Keratinocyte (primary cell): Measurements from ENCODE around the gene SYDE1. TPM values are rescaled to one million over a fixed set of nuclear protein-coding genes. Genes with fewer than 3 reads are reported as not detected.

Experiments used
- DNase-seq: peaks from one replicate; pipeline ENCODE4 v3.0.0-alpha.2; 2011; ENCODE audit warnings: low read depth, missing footprints, low spot score
- FAIRE-seq: peaks from 2 replicates; lab custom pipeline; 2011; peaks lifted over from hg19 to GRCh38; lab: Jason Lieb, UNC
- H2AFZ ChIP-seq: 2 replicates; pipeline ENCODE4 v1.6.0; 2012; ENCODE audit warnings: low read length, control low read depth, inconsistent platforms; ENCODE audit not compliant: control insufficient read depth
- H3K27ac ChIP-seq: 2 replicates; pipeline ENCODE4 v1.5.1; 2011; ENCODE audit warnings: low read length; ENCODE audit not compliant: control insufficient read depth, insufficient read depth
- H3K27me3 ChIP-seq: 3 replicates; pipeline ENCODE4 v1.6.0; 2011; ENCODE audit warnings: low read length; ENCODE audit not compliant: control insufficient read depth, insufficient read depth; ENCODE audit errors: extremely low read depth
- H3K36me3 ChIP-seq, 2 experiments: 2 replicates in 1 of 2; 3 replicates in 1 of 2; pipeline ENCODE4 v1.5.1; 2011; ENCODE audit warnings: low read length in 2 of 2, mild to moderate bottlenecking in 1 of 2; ENCODE audit not compliant: control insufficient read depth in 2 of 2, insufficient read depth in 2 of 2; ENCODE audit errors: extremely low read depth in 1 of 2
- H3K4me1 ChIP-seq: 3 replicates; pipeline ENCODE4 v1.5.1; 2011; ENCODE audit warnings: low read length; ENCODE audit not compliant: control insufficient read depth, insufficient read depth; ENCODE audit errors: extremely low read depth
- H3K4me2 ChIP-seq: 3 replicates; pipeline ENCODE4 v1.6.0; 2011; ENCODE audit warnings: low read depth, low read length; ENCODE audit not compliant: control insufficient read depth, insufficient read depth; ENCODE audit errors: extremely low read depth
- H3K4me3 ChIP-seq, 3 experiments: fragments of 200-600 bp in 1 of 3; sonication (generic) in 1 of 3; 2 replicates in 2 of 3; 3 replicates in 1 of 3; pipeline ENCODE4 v1.5.1; 2011 to 2016; ENCODE audit warnings: low read length in 3 of 3, mild to moderate bottlenecking in 3 of 3, control low read depth in 2 of 3, inconsistent platforms in 1 of 3, low read depth in 1 of 3, mixed read lengths in 1 of 3, mixed run types in 1 of 3, moderate library complexity in 1 of 3; ENCODE audit not compliant: control insufficient read depth in 2 of 3, insufficient read depth in 2 of 3; ENCODE audit errors: extremely low read depth in 1 of 3
- H3K79me2 ChIP-seq: 2 replicates; pipeline ENCODE4 v1.6.0; 2012; ENCODE audit warnings: low read length; ENCODE audit not compliant: control insufficient read depth, insufficient read depth
- H3K9ac ChIP-seq: 3 replicates; pipeline ENCODE4 v1.6.0; 2011; ENCODE audit warnings: low read length; ENCODE audit not compliant: control insufficient read depth, insufficient read depth; ENCODE audit errors: extremely low read depth
- H3K9me1 ChIP-seq: 3 replicates; pipeline ENCODE4 v1.6.0; 2011; ENCODE audit warnings: low read length; ENCODE audit not compliant: control insufficient read depth, insufficient read depth; ENCODE audit errors: extremely low read depth
- H3K9me3 ChIP-seq: 2 replicates; pipeline ENCODE4 v1.5.1; 2012; ENCODE audit warnings: low read depth, low read length; ENCODE audit not compliant: control insufficient read depth
- H4K20me1 ChIP-seq: 3 replicates; pipeline ENCODE4 v1.6.0; 2011; ENCODE audit warnings: low read length; ENCODE audit not compliant: control insufficient read depth, insufficient read depth; ENCODE audit errors: extremely low read depth
- EZH2 ChIP-seq: IDR thresholded peaks from one replicate; pipeline ENCODE4 v1.6.1; 2012; ENCODE audit warnings: inconsistent platforms, mild to moderate bottlenecking, low read length, moderate library complexity
- dilution Hi-C: fragments of 300-500 bp; cut with MboI; formaldehyde crosslinking; loops from one replicate; pipeline ENCODE4 v1.7.0; 2020; ENCODE audit warnings: low sequenced_read_pairs; ENCODE audit not compliant: extremely low pct_ligation_motif_present
- polyA plus RNA-seq, 5 experiments: library from polyadenylated mRNA; depleted of rRNA in 3 of 5; stranded (reverse) in 3 of 5; stranded (forward) in 1 of 5; unstranded in 1 of 5; fragments of >200 nt; gene quantifications; 1 replicate in 1 of 5; 2 replicates in 3 of 5; 3 replicates in 1 of 5; pipeline versions ENCODE4 v1.2.1 to v1.2.3, GENCODE V29; 2011 to 2012; ENCODE audit warnings: missing spikeins in 2 of 5, low read depth in 1 of 5, low replicate concordance in 1 of 5
- TF ChIP-seq, protein P1 (sequence below), 3 experiments: IDR thresholded peaks in 1 of 3; conservative IDR thresholded peaks in 1 of 3; optimal IDR thresholded peaks in 1 of 3; 2 replicates in 2 of 3; 3 replicates in 1 of 3; pipeline versions ENCODE3 to v1.5.1; 2011; ENCODE audit warnings: low read length in 3 of 3, mild to moderate bottlenecking in 3 of 3, moderate library complexity in 2 of 3, control low read depth in 1 of 3, inconsistent platforms in 1 of 3; ENCODE audit not compliant: insufficient read depth in 2 of 3; ENCODE audit errors: extremely low read depth in 1 of 3

Gene SYDE1
- polyA plus RNA-seq, 1 donor (not counting 4 experiments of a cell fraction or from before 2014, with no cell fraction given): 5.8 TPM

DNA sequence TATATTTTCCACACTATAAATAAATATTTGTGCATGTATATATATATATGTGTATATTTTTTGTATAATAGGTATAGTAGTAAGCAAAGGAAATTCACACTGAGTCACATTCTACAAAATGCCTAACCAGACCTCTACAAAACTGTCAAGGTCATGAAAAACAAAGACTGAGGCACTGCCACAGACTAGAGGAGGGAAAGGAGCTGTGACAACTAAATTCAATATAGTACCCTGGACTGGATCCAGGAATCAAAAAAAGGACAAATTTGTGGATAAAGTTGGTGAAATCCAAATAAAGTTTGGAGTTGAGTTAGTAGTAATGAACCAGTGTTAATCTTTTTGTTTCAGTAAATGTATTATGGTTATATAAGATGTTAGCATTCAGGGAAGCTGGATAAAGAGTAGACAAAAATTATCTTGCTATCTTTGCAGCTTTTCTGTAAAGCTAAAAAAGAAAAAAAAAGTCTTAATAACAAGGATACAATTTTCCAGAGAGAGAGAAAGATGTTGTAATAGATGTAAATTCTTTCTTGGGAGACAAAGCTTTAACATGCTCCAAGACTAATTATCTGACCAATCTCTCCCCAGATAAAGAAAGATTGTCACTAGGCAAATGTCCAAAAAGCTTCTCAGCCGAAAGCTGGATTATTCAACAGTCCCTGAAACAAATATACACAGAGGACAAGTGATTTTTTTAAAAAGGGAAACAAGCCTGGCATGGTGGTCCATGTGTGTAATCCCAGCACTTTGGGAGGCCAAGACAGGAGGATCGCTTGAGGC lies 19.1 kb downstream of the SYDE1 start:
- H3K9ac ChIP-seq: no peak overlapping the region
- peak overlapping the region in 2 of 3 experiments; percentile 83 to 98 for H3K4me3 ChIP-seq
- no peak overlapping the region for H3K27ac ChIP-seq
- no peaks in the 10 kb centered on the region for H3K27me3 ChIP-seq
- dilution Hi-C loops: no loop called here
- H4K20me1 ChIP-seq: no peaks in the 10 kb centered on the region
- H3K4me2 ChIP-seq: peak overlapping the region; percentile 89
- H3K9me1 ChIP-seq: no peaks in the 10 kb centered on the region
- no peaks in the 10 kb centered on the region for H3K79me2 ChIP-seq
- peaks cover 0 to 2% of the 10 kb centered on the region in 2 experiments for H3K36me3 ChIP-seq
- H3K9me3 ChIP-seq: no peaks in the 10 kb centered on the region
- TF ChIP-seq, protein P1, sequence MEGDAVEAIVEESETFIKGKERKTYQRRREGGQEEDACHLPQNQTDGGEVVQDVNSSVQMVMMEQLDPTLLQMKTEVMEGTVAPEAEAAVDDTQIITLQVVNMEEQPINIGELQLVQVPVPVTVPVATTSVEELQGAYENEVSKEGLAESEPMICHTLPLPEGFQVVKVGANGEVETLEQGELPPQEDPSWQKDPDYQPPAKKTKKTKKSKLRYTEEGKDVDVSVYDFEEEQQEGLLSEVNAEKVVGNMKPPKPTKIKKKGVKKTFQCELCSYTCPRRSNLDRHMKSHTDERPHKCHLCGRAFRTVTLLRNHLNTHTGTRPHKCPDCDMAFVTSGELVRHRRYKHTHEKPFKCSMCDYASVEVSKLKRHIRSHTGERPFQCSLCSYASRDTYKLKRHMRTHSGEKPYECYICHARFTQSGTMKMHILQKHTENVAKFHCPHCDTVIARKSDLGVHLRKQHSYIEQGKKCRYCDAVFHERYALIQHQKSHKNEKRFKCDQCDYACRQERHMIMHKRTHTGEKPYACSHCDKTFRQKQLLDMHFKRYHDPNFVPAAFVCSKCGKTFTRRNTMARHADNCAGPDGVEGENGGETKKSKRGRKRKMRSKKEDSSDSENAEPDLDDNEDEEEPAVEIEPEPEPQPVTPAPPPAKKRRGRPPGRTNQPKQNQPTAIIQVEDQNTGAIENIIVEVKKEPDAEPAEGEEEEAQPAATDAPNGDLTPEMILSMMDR (optimal IDR thresholded peaks at IDR 0.05 in 1 of 3, IDR thresholded peaks at IDR 0.05 in 1 of 3, conservative IDR thresholded peaks at IDR 0.05 in 1 of 3; ENCODE audit: extremely low read depth in 1 of 3, insufficient read depth in 2 of 3, low read length in 3 of 3): no peak
- peaks cover 15% of the 10 kb centered on the region for H3K4me1 ChIP-seq
- DNase-seq (no peak), FAIRE-seq (no peak)
- H2AFZ ChIP-seq: peak overlapping the region; percentile 35

DNA sequence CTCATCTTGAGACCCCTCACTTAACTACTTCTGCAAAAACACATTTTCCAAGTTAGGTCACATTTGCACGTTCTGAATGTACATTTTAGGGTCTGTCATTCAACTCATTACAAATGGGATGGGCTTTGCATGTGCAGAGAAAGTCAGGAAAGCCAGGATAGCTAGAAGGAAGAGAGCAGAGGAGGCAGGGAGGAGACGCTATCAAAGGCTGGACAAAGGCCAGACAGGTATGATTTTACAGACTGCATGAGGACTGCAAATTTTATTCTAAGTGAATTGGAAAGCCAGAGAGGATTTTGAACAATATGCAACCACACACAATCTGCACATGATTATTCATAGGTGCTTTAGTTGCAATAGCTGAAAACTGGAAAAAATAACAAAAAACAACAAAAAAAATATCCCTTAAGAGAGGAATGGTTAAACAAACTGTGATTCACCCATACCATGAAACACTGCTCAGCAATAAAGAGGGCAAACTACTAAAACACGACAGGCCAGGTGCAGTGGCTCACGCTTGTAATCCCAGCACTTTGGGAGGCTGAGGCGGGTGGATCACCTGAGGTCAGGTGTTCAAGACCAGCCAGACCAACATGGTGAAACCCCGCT lies 21.1 kb downstream of the SYDE1 start:
- peaks cover 15% of the 10 kb centered on the region for H3K4me1 ChIP-seq
- no peak overlapping the region for H3K4me3 ChIP-seq
- no peaks in the 10 kb centered on the region for H3K9me1 ChIP-seq
- H3K79me2 ChIP-seq: no peaks in the 10 kb centered on the region
- no peaks in the 10 kb centered on the region for H3K27me3 ChIP-seq
- FAIRE-seq: no peak
- H3K9me3 ChIP-seq: no peaks in the 10 kb centered on the region
- no peaks in the 10 kb centered on the region for H3K36me3 ChIP-seq
- dilution Hi-C loops: no loop called here
- no peak overlapping the region for H2AFZ ChIP-seq
- no peak overlapping the region for H3K27ac ChIP-seq
- H3K4me2 ChIP-seq: no peak overlapping the region
- H3K9ac ChIP-seq: no peak overlapping the region
- no peaks in the 10 kb centered on the region for H4K20me1 ChIP-seq
- no peak for DNase-seq
- TF ChIP-seq, protein P1 (optimal IDR thresholded peaks at IDR 0.05 in 1 of 3, IDR thresholded peaks at IDR 0.05 in 1 of 3, conservative IDR thresholded peaks at IDR 0.05 in 1 of 3; ENCODE audit: extremely low read depth in 1 of 3, insufficient read depth in 2 of 3, low read length in 3 of 3): no peak
- no peak for TF ChIP-seq EZH2
